Neural crest cell (in vitro differentiated cells): ENCODE results near the gene ATG7. TPM values are rescaled to one million over a fixed set of nuclear protein-coding genes. Genes with fewer than 3 reads are reported as not detected.
"Not testable (repeated sequence)": the region's sequence is repeated elsewhere in the genome, so short reads cannot be mapped to it uniquely, and the experiment has no call there.

ENCODE experiments used
- DNase-seq: peaks from one replicate; pipeline ENCODE4 v3.0.0; 2021; ENCODE audit warnings: low read depth, mixed read lengths, low spot score
- H3K27ac Mint-ChIP-seq: one replicate; pipeline ENCODE4 v1.8.0; 2021; ENCODE audit warnings: mild to moderate bottlenecking, mixed read lengths; ENCODE audit not compliant: unreplicated experiment
- H3K27me3 Mint-ChIP-seq: 2 replicates; pipeline ENCODE4 v1.8.0; 2021; ENCODE audit warnings: low read depth, mild to moderate bottlenecking, mixed read lengths
- H3K36me3 Mint-ChIP-seq: 2 replicates; pipeline ENCODE4 v1.8.0; 2021; ENCODE audit warnings: low read depth, mild to moderate bottlenecking, mixed read lengths
- H3K4me1 Mint-ChIP-seq: 2 replicates; pipeline ENCODE4 v1.8.0; 2021; ENCODE audit warnings: mixed read lengths
- H3K4me3 Mint-ChIP-seq: one replicate; pipeline ENCODE4 v1.8.0; 2021; ENCODE audit warnings: mild to moderate bottlenecking, mixed read lengths
- H3K9me3 Mint-ChIP-seq: 2 replicates; pipeline ENCODE4 v1.8.0; 2021; ENCODE audit warnings: mixed read lengths
- total RNA-seq: library from RNA; stranded (reverse); gene quantifications from 2 replicates; pipeline ENCODE4 v1.2.1, GENCODE V29; 2021
- TF ChIP-seq, protein P1 (sequence below): fragments of 200-600 bp; sonication (generic); conservative IDR thresholded peaks from 2 replicates; pipeline ENCODE4 v1.5.0; 2021; ENCODE audit warnings: antibody characterized with exemption, mild to moderate bottlenecking

The ATG7 gene
- total RNA-seq, 1 donor from 2014 or later: 29.6 TPM

DNA sequence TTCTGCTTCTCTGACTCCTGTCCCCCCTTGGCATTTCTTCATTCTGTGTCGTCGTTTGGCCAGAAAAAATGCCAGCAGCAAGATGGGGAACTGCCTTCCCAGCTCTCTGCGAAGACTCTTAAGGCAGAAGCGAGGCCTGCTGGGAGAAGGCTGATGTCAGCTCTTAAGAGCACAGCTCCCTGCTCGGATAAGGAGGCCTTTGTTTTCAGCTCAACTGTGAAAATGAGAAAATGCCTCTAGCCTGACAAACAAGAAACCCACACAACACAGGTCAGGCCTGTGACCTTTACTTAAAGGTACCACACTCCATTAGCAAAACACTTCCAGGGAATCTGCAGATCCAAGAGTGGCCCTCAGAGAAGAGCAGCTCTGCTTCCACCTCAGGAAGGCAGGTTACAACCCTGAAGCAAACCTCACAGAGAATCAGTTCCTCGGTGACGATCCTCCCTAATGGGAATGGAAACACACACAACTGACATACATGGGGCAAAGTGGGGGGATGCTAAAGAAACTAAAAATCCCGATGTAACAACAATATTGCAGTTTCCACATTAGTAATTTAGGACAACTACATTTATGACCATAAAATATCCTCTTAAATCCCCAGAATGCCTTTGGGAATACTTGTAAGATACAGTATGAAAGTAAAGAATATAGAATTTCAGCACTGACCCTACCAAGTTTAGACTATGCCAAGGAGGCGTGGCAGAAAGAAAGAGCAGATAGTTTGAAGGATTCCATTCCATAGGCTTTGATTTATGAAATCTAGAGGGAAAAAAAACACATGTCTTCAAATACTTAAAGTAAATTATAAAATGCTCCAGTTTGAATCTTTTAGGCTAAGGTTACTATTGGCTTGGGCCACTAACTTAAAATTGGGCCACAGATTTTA is 319.4 kb downstream of the ATG7 start:
- Mint-ChIP-seq H3K27me3 (no peaks in the 10 kb centered on the region), H3K4me3 (peak overlapping the region; percentile 77), H3K9me3 (no peaks in the 10 kb centered on the region), H3K27ac (peak overlapping the region; percentile 98), H3K4me1 (peaks cover 70% of the 10 kb centered on the region), H3K36me3 (peaks cover 24% of the 10 kb centered on the region)
- TF ChIP-seq, protein P1, sequence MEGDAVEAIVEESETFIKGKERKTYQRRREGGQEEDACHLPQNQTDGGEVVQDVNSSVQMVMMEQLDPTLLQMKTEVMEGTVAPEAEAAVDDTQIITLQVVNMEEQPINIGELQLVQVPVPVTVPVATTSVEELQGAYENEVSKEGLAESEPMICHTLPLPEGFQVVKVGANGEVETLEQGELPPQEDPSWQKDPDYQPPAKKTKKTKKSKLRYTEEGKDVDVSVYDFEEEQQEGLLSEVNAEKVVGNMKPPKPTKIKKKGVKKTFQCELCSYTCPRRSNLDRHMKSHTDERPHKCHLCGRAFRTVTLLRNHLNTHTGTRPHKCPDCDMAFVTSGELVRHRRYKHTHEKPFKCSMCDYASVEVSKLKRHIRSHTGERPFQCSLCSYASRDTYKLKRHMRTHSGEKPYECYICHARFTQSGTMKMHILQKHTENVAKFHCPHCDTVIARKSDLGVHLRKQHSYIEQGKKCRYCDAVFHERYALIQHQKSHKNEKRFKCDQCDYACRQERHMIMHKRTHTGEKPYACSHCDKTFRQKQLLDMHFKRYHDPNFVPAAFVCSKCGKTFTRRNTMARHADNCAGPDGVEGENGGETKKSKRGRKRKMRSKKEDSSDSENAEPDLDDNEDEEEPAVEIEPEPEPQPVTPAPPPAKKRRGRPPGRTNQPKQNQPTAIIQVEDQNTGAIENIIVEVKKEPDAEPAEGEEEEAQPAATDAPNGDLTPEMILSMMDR: no peak
- peak; percentile 51 for DNase-seq

DNA sequence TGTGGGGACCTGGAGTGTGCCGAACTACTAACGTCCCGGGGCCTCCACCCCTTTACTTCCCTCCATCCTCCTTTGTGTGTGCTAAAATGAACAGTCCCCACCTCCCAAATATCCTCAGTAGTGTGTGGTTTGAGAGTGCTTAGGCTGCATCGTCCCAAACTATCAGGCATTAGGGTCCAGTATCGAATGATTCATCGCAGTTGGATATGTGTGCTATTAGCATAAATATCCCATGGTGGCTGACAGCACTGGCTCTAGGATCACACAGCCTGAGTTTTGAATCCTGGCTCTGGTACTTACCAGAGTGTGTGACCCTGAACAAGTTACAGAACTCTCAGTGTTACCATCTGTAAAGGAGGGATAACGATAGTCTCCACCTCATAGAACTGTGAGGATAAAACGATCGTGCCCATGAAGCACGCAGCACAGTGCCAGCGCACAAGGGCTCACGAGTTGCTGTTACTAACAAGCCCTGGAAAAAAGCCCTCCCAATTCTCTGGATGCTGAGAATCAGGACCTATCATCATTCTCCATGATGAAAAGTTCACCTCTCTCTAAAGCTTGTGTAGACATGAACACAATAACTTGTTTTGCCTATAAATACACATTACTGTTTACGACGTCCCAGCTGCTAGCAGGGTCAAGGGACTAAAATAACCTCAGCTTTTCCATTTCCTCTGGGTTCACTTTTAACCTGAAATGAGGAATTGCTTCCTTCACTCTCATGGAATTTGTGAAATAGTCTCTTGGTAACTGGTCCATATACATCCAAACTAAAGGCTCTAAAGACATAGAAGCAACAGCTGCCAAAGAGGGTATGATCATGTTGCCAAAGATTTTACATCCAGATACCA is 320.5 kb downstream of the ATG7 start:
- Mint-ChIP-seq H3K27me3 (no peaks in the 10 kb centered on the region), H3K9me3 (peaks cover 2% of the 10 kb centered on the region), H3K27ac (peak overlapping the region; percentile 94), H3K4me1 (peaks cover 69% of the 10 kb centered on the region), H3K4me3 (peak overlapping the region; percentile 77), H3K36me3 (peaks cover 31% of the 10 kb centered on the region)
- DNase-seq: no peak
- TF ChIP-seq, protein P1: no peak

DNA sequence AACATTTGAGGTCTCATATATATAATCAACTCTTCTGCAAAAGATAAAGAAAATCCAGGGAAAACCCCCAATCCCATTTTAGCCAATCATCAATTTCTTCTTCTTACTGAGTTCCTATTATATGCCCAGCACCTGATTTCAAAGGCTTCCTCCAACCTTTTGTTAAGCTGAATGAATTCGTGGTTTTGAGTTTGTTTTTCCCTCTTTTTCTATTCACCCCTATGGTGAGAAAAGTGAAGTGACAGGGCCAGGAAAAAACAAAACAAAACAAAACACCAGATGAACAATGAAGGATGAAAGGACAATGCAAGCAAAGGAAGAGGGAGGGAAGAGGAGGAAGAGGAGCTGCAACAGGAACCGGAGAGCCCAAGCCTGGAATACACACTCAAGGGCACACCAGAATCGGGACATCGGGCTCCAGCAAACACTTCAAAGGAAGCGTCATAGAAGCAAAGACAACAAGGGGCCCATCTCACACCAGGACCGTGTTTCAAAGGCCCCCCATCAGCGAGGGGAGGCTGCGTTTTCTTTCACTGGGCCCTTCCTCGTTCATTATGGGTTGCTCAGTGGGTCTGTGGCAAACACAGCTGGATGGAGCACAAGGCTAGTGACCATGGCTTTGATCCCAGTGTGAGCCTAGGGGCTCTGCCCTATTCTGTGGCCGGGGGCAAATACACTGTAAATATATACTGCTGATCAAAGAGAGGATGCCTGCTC is 321.3 kb downstream of the ATG7 start:
- no peak for DNase-seq
- H3K4me3 Mint-ChIP-seq: peak overlapping the region; percentile 27
- H3K36me3 Mint-ChIP-seq: peaks cover 34% of the 10 kb centered on the region
- TF ChIP-seq, protein P1: no peak
- peak overlapping the region; percentile 3 for H3K27ac Mint-ChIP-seq
- peaks cover 61% of the 10 kb centered on the region for H3K4me1 Mint-ChIP-seq
- H3K27me3 Mint-ChIP-seq: no peaks in the 10 kb centered on the region
- H3K9me3 Mint-ChIP-seq: peaks cover 2% of the 10 kb centered on the region

DNA sequence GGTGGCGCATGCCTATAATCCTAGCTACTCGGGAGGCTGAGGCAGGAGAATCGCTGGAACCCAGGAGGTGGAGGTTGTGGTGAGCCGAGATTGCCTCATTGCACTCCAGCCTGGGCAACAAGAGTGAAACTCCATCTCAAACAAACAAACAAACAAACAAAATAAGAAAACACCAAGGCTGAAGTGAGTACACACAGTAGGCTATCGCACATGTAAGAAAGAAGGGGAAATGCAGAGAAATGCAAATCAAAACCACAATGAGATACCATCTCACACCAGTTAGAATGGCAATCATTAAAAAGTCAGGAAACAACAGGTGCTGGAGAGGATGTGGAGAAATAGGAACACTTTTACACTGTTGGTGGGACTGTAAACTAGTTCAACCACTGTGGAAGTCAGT is 322.8 kb downstream of the ATG7 start:
- not testable (repeated sequence) for H3K27ac Mint-ChIP-seq, H3K27me3 Mint-ChIP-seq, H3K9me3 Mint-ChIP-seq, DNase-seq, H3K4me3 Mint-ChIP-seq
- Mint-ChIP-seq H3K36me3 (peaks cover 38% of the 10 kb centered on the region), H3K4me1 (peaks cover 58% of the 10 kb centered on the region)

DNA sequence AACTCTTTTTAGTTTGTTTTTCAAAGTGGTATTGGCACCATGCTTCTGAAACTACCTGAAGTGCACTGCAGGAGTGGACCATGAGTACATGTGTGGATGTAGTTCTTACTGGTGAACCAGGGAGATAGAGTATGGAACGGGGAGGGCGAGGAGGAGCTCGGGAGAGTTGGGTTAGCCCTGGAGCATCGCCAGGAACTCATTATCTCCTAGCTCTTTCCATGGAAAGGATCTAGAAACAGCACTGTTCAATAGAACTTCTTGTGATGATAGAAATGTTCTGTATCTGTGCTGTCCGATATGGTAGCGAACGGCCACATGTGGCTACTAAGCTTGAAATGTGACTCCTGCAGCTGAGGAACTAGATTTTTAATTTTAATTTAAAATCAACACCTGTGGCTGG is 324.2 kb downstream of the ATG7 start:
- no peak for DNase-seq
- H3K27ac Mint-ChIP-seq: no peak overlapping the region
- H3K27me3 Mint-ChIP-seq: no peaks in the 10 kb centered on the region
- H3K36me3 Mint-ChIP-seq: peaks cover 45% of the 10 kb centered on the region
- H3K9me3 Mint-ChIP-seq: peaks cover 2% of the 10 kb centered on the region
- TF ChIP-seq, protein P1: no peak
- no peak overlapping the region for H3K4me3 Mint-ChIP-seq
- peaks cover 58% of the 10 kb centered on the region for H3K4me1 Mint-ChIP-seq
